ENCODE data around the gene COL26A1.

- no peak for TF ChIP-seq POLR2A (IDR thresholded peaks at IDR 0.05)
- TF ChIP-seq EP300 (IDR thresholded peaks at IDR 0.05) = no peak
- no peak for TF ChIP-seq CTCF (IDR thresholded peaks at IDR 0.05)
Measured at GRCh38 chr7:101488826-101489572, 126.3 kb downstream of the COL26A1 start.
